ENCODE measurements around the gene ABCD1. TPM values are rescaled to one million over a fixed set of nuclear protein-coding genes. Genes with fewer than 3 reads are reported as not detected.

ABCD1 gene
- total RNA-seq, 1 donor from 2014 or later, result 10.4 TPM

DNA sequence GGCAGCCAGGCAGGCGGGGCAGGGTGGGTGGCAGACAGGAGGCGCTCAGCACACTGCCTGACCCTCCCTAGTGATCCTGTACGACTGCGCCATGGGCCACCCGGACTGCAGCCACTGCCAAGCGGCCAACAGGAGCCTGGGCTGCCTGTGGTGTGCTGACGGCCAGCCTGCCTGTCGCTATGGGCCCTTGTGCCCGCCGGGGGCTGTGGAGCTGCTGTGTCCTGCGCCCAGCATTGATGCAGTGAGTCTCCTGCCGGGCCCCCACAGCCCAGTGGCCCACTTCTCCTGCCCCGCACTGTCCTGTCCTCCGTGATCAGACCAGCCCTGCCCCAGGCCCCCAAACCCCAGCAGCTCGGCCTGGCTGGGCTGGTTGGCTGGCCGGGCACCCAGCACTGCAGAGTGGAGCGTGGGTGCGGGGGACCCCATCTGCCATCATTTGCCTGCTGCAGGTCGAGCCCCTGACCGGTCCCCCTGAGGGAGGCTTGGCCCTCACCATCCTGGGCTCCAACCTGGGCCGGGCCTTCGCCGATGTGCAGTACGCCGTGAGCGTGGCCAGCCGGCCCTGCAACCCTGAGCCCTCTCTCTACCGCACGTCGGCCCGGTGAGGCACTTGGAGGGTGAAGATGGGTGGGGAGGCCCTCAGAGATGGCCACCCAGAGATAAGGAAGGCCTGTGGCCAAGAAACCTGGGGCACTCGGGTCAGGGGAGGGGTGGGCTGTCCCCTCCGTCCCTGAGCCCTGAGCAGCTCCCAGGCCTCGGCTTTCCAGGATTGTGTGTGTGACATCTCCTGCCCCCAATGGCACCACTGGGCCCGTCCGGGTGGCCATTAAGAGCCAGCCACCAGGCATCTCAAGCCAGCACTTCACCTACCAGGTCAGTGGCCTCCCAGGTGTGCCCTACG, 47.0 kb downstream of the ABCD1 start:
- Histone ChIP-seq H3K4me3 (ENCODE audit: low read length in 3 of 3) (no peak overlapping the region), H3K27me3 (ENCODE audit: control insufficient read depth in 3 of 3, insufficient read depth in 3 of 3, low read length in 3 of 3) (peaks cover 0 to 4% (median 0%) of the 10 kb centered on the region in 3 donors), H3K4me1 (ENCODE audit: control insufficient read depth in 3 of 3, insufficient read depth in 3 of 3, low read length in 3 of 3) (peaks cover 2 to 11% (median 10%) of the 10 kb centered on the region in 3 donors), H3K9me3 (ENCODE audit: control insufficient read depth in 3 of 3, low read length in 3 of 3) (no peaks in the 10 kb centered on the region), H3K36me3 (ENCODE audit: control insufficient read depth in 3 of 3, insufficient read depth in 3 of 3, low read length in 3 of 3) (no peaks in the 10 kb centered on the region), H3K9ac (ENCODE audit: low read depth in 1 of 3, low read length in 3 of 3) (no peak overlapping the region), H3K27ac (ENCODE audit: low read depth, low read length) (no peak overlapping the region)

DNA sequence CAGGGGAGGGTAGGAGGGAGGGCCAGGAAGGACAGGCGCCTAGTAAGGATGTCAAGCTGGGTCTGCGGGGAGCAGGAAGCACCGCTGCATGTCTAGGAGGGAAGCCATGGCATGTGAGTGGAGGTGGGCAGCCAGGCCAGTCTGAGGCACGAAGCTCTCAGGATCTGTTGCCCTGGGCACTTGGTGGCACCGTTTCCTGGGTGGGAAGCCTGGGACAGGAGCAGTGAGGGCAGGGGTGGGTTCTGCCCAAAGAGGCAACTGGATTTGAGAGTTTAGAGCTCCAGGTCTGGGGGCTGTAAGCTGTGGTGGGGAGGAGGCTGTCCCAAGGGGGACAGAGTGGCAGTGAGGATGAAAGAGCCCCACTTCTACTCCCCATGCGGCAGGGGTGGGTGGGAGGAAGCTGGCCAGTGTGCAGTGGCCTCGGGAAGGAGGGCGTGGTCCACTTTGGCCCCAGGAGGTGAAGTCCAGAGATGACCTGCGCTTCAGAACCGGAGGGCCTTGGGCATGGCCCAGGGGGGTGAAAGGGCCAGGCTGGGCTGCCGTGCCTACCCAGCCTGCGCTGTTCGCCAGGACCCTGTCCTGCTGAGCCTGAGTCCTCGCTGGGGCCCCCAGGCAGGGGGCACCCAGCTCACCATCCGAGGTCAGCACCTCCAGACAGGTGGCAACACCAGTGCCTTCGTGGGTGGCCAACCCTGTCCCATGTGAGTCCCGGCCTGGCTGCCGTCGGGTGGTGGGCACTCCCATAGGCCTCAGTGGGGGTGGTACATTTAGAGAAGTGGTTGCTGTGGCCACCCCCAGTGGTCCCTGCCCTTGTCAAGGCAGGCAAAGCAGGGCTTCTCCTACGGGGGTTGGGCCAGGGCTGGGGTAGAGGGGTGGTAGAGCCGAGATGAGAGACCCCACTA, 47.9 kb downstream of the ABCD1 start:
- H3K4me3 ChIP-seq (ENCODE audit: low read length in 3 of 3), result no peak overlapping the region
- H3K27ac ChIP-seq (ENCODE audit: low read depth, low read length), result no peak overlapping the region
- peaks cover 0 to 4% (median 3%) of the 10 kb centered on the region in 3 donors for H3K4me1 ChIP-seq (ENCODE audit: control insufficient read depth in 3 of 3, insufficient read depth in 3 of 3, low read length in 3 of 3)
- H3K36me3 ChIP-seq (ENCODE audit: control insufficient read depth in 3 of 3, insufficient read depth in 3 of 3, low read length in 3 of 3), result no peaks in the 10 kb centered on the region
- H3K9me3 ChIP-seq (ENCODE audit: control insufficient read depth in 3 of 3, low read length in 3 of 3), result no peaks in the 10 kb centered on the region
- H3K9ac ChIP-seq (ENCODE audit: low read depth in 1 of 3, low read length in 3 of 3), result no peak overlapping the region
- peaks cover 0 to 4% (median 0%) of the 10 kb centered on the region in 3 donors for H3K27me3 ChIP-seq (ENCODE audit: control insufficient read depth in 3 of 3, insufficient read depth in 3 of 3, low read length in 3 of 3)

GRCh38 chrX:153773218-153773611, 48.6 kb downstream of the ABCD1 start:
- Histone ChIP-seq H3K4me3 (ENCODE audit: low read length in 3 of 3) (no peak overlapping the region), H3K27ac (ENCODE audit: low read depth, low read length) (no peak overlapping the region), H3K9ac (ENCODE audit: low read depth in 1 of 3, low read length in 3 of 3) (no peak overlapping the region), H3K4me1 (ENCODE audit: control insufficient read depth in 3 of 3, insufficient read depth in 3 of 3, low read length in 3 of 3) (peaks cover 0 to under 1% (median 0%) of the 10 kb centered on the region in 3 donors), H3K9me3 (ENCODE audit: control insufficient read depth in 3 of 3, low read length in 3 of 3) (no peaks in the 10 kb centered on the region), H3K27me3 (ENCODE audit: control insufficient read depth in 3 of 3, insufficient read depth in 3 of 3, low read length in 3 of 3) (peaks cover 0 to 4% (median 0%) of the 10 kb centered on the region in 3 donors), H3K36me3 (ENCODE audit: control insufficient read depth in 3 of 3, insufficient read depth in 3 of 3, low read length in 3 of 3) (no peaks in the 10 kb centered on the region)

DNA sequence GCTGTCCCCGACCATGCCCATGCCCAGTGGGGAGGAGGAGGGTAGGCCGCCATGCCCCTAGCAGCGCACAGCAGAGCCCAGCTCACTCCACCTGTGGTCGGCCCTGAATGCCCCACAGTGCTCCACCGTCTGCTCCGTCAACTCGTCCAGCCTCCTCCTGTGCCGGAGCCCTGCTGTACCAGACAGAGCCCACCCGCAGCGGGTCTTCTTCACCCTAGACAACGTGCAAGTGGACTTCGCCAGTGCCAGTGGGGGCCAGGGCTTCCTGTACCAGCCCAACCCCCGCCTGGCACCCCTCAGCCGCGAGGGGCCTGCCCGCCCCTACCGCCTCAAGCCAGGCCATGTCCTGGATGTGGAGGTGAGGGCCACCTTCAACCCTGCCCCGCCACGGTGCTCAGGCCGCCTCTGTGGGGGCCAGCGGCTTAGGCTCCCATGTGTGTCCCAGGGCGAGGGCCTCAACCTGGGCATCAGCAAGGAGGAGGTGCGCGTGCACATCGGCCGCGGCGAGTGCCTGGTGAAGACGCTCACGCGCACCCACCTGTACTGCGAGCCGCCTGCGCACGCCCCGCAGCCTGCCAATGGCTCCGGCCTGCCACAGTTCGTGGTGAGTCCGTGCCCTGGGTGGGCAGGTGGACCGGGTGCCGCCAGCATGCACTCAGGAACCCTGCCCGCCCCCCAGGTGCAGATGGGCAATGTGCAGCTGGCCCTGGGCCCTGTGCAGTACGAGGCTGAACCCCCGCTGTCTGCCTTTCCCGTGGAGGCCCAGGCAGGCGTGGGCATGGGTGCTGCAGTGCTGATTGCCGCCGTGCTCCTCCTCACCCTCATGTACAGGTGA, 49.3 kb downstream of the ABCD1 start:
- H3K9me3 ChIP-seq (ENCODE audit: control insufficient read depth in 3 of 3, low read length in 3 of 3), result no peaks in the 10 kb centered on the region
- no peaks in the 10 kb centered on the region for H3K36me3 ChIP-seq (ENCODE audit: control insufficient read depth in 3 of 3, insufficient read depth in 3 of 3, low read length in 3 of 3)
- no peak overlapping the region for H3K4me3 ChIP-seq (ENCODE audit: low read length in 3 of 3)
- no peak overlapping the region for H3K27ac ChIP-seq (ENCODE audit: low read depth, low read length)
- no peak overlapping the region for H3K9ac ChIP-seq (ENCODE audit: low read depth in 1 of 3, low read length in 3 of 3)
- H3K4me1 ChIP-seq (ENCODE audit: control insufficient read depth in 3 of 3, insufficient read depth in 3 of 3, low read length in 3 of 3), result peaks cover 0 to 8% (median 2%) of the 10 kb centered on the region in 3 donors
- peaks cover 0 to 4% (median 0%) of the 10 kb centered on the region in 3 donors for H3K27me3 ChIP-seq (ENCODE audit: control insufficient read depth in 3 of 3, insufficient read depth in 3 of 3, low read length in 3 of 3)

GRCh38 chrX:153774576-153775292, 50.1 kb downstream of the ABCD1 start:
- Histone ChIP-seq H3K4me1 (ENCODE audit: control insufficient read depth in 3 of 3, insufficient read depth in 3 of 3, low read length in 3 of 3) (peaks cover 0 to 8% (median 2%) of the 10 kb centered on the region in 3 donors), H3K36me3 (ENCODE audit: control insufficient read depth in 3 of 3, insufficient read depth in 3 of 3, low read length in 3 of 3) (no peaks in the 10 kb centered on the region), H3K27me3 (ENCODE audit: control insufficient read depth in 3 of 3, insufficient read depth in 3 of 3, low read length in 3 of 3) (peaks cover 0 to 4% (median 0%) of the 10 kb centered on the region in 3 donors), H3K27ac (ENCODE audit: low read depth, low read length) (no peak overlapping the region), H3K4me3 (ENCODE audit: low read length in 3 of 3) (no peak overlapping the region), H3K9me3 (ENCODE audit: control insufficient read depth in 3 of 3, low read length in 3 of 3) (no peaks in the 10 kb centered on the region), H3K9ac (ENCODE audit: low read depth in 1 of 3, low read length in 3 of 3) (no peak overlapping the region)

DNA sequence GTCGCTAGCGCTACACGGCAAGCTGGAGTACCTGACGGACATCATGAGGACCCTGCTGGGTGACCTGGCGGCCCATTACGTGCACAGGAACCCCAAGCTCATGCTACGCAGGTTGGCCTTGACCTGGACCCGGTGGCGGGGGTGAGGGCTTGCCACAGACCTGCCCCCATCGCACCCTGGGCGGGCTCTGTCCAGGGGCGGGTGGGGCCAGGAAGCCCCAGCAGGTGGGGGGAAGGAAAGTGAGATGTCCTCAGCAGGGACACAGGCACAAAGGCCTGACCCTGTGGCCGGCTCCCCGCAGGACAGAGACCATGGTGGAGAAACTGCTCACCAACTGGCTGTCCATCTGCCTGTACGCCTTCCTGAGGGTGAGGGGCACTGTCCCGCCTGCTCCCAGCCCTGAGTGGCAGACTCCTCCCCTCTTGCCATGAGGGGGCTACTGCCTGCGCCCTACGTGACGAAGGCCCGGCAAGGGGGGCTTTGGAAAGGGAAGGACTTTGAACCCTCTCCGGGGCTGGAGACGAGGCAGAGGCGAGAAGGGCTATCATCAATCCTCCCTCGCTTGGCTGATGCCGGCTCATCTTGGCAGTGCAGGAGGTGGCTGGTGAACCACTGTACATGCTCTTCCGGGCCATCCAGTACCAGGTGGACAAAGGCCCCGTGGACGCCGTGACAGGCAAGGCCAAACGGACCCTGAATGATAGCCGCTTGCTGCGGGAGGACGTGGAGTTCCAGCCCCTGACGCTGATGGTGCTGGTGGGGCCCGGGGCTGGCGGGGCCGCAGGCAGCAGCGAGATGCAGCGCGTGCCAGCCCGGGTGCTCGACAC, 50.9 kb downstream of the ABCD1 start:
- Histone ChIP-seq H3K4me1 (ENCODE audit: control insufficient read depth in 3 of 3, insufficient read depth in 3 of 3, low read length in 3 of 3) (peaks cover 4 to 16% (median 8%) of the 10 kb centered on the region in 3 donors), H3K9me3 (ENCODE audit: control insufficient read depth in 3 of 3, low read length in 3 of 3) (no peaks in the 10 kb centered on the region), H3K4me3 (ENCODE audit: low read length in 3 of 3) (no peak overlapping the region), H3K9ac (ENCODE audit: low read depth in 1 of 3, low read length in 3 of 3) (no peak overlapping the region), H3K36me3 (ENCODE audit: control insufficient read depth in 3 of 3, insufficient read depth in 3 of 3, low read length in 3 of 3) (no peaks in the 10 kb centered on the region), H3K27ac (ENCODE audit: low read depth, low read length) (no peak overlapping the region), H3K27me3 (ENCODE audit: control insufficient read depth in 3 of 3, insufficient read depth in 3 of 3, low read length in 3 of 3) (peaks cover 0 to 4% (median 0%) of the 10 kb centered on the region in 3 donors)

DNA sequence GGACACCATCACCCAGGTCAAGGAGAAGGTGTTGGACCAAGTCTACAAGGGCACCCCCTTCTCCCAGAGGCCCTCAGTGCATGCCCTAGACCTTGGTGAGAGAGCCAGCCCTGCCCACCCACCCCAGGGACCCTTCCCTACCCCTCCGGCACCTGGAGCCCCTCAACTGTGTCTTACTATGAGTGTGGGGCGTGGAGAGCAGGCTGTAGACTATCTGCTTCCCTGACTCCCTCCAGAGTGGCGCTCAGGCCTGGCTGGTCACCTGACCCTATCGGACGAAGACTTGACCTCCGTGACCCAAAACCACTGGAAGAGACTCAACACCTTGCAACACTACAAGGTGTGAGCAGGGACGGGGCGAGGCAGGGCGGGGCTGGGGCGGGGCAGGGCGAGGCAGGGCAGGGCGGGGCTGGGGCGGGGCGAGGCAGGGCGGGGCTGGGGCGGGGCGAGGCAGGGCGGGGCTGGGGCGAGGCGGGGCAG, 51.5 kb downstream of the ABCD1 start:
- H3K4me1 ChIP-seq (ENCODE audit: control insufficient read depth in 3 of 3, insufficient read depth in 3 of 3, low read length in 3 of 3), result peaks cover 5 to 19% (median 11%) of the 10 kb centered on the region in 3 donors
- H3K9me3 ChIP-seq (ENCODE audit: control insufficient read depth in 3 of 3, low read length in 3 of 3), result no peaks in the 10 kb centered on the region
- H3K36me3 ChIP-seq (ENCODE audit: control insufficient read depth in 3 of 3, insufficient read depth in 3 of 3, low read length in 3 of 3), result no peaks in the 10 kb centered on the region
- H3K4me3 ChIP-seq (ENCODE audit: low read length in 3 of 3), result no peak overlapping the region
- H3K27me3 ChIP-seq (ENCODE audit: control insufficient read depth in 3 of 3, insufficient read depth in 3 of 3, low read length in 3 of 3), result no peaks in the 10 kb centered on the region
- no peak overlapping the region for H3K27ac ChIP-seq (ENCODE audit: low read depth, low read length)
- H3K9ac ChIP-seq (ENCODE audit: low read depth in 1 of 3, low read length in 3 of 3), result no peak overlapping the region

DNA sequence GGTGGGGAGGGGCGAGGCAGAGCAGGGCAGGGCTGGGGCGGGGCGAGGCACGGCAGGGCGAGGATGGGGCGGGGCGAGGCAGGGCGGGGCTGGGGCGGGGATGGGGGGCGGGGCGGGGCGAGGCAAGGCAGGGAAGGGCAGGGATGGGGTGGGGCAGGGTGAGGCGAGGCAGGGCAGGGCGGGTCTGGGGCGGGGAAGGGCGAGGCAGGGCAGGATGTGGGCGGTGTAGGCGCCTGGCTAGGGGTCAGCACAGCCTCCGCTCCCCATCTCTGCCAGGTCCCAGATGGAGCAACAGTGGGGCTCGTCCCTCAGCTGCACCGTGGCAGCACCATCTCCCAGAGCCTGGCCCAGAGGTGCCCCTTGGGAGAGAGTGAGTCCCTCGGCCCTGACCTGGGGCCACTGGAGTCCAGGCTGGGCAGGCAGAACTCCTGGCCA, 52.0 kb downstream of the ABCD1 start:
- no peaks in the 10 kb centered on the region for H3K36me3 ChIP-seq (ENCODE audit: control insufficient read depth in 3 of 3, insufficient read depth in 3 of 3, low read length in 3 of 3)
- no peak overlapping the region for H3K9ac ChIP-seq (ENCODE audit: low read depth in 1 of 3, low read length in 3 of 3)
- H3K27me3 ChIP-seq (ENCODE audit: control insufficient read depth in 3 of 3, insufficient read depth in 3 of 3, low read length in 3 of 3), result no peaks in the 10 kb centered on the region
- no peaks in the 10 kb centered on the region for H3K9me3 ChIP-seq (ENCODE audit: control insufficient read depth in 3 of 3, low read length in 3 of 3)
- no peak overlapping the region for H3K27ac ChIP-seq (ENCODE audit: low read depth, low read length)
- no peak overlapping the region for H3K4me3 ChIP-seq (ENCODE audit: low read length in 3 of 3)
- H3K4me1 ChIP-seq (ENCODE audit: control insufficient read depth in 3 of 3, insufficient read depth in 3 of 3, low read length in 3 of 3), result peaks cover 5 to 23% (median 12%) of the 10 kb centered on the region in 3 donors
